HG02973 (cell line): ENCODE data around the gene FLACC1.
A peak's percentile ranks its signal among the peaks of the same experiment; 100 is the strongest.
"Not testable (repeated sequence)": the region's sequence is repeated elsewhere in the genome, so short reads cannot be mapped to it uniquely, and the experiment has no call there.

ENCODE experiments used
- ATAC-seq: cut with Tn5 transposase; IDR thresholded peaks from one replicate; pipeline ENCODE4 v1.9.1; 2021; ENCODE audit warnings: moderate library complexity; ENCODE audit not compliant: unreplicated experiment

Gene FLACC1

DNA sequence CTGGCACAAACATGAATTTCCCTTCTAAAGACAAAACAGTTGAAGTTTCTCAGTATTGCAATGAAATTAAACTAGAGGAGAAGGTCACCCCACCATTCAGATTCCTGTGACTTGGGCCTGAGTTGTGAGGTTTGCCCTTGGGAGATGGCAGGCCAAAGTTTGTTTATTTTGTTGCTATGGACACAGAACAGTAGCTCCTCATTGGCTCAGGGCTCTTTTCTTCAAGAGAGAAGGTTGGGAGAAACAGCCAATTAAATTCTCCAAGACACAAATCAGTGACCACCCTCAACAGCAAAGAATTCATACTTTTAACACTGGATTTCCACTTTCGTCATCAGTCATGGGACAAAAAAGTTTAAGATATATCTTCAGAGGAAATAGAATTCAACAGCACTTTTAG, at the start of gene FLACC1:
Gene FLACC1 (minus strand): TSS at position 125 of the 400 bp plus-strand sequence. CDS start 5,941 bp downstream, outside the sequence.
- ATAC-seq: no peak

GRCh38 chr2:201406077-201406662, 49.0 kb upstream of the FLACC1 start:
- ATAC-seq: no peak

DNA sequence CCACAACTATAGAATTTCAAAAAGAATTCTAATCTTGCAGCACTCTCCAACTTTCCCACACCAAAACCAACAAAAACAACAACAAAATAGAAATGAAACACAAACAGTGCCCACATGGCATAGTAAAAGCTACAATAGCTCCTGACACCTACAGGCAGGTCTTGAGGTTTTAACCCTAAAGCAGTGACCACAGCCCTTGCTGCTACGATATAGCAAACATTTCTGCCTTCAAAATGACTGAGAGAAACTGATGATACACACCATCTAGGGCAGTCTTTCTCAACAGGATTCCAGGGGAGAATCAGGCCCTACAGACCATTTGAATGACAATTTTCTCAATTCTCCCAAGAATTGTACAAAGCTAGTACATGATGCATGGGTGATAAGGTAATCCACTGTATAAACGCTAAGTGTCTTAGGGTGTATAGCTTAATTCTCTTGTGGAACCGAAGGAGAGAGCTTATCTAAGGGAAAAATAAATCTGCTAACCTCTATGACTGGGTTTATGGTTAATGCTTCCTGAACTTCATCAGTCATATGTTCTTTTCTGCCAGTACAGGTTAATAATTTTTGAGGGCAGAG, 47.6 kb upstream of the FLACC1 start:
- ATAC-seq: no peak

- no peak for ATAC-seq
These were observed 46.7 kb upstream of the FLACC1 start for GRCh38 chr2:201403880-201404279.

DNA sequence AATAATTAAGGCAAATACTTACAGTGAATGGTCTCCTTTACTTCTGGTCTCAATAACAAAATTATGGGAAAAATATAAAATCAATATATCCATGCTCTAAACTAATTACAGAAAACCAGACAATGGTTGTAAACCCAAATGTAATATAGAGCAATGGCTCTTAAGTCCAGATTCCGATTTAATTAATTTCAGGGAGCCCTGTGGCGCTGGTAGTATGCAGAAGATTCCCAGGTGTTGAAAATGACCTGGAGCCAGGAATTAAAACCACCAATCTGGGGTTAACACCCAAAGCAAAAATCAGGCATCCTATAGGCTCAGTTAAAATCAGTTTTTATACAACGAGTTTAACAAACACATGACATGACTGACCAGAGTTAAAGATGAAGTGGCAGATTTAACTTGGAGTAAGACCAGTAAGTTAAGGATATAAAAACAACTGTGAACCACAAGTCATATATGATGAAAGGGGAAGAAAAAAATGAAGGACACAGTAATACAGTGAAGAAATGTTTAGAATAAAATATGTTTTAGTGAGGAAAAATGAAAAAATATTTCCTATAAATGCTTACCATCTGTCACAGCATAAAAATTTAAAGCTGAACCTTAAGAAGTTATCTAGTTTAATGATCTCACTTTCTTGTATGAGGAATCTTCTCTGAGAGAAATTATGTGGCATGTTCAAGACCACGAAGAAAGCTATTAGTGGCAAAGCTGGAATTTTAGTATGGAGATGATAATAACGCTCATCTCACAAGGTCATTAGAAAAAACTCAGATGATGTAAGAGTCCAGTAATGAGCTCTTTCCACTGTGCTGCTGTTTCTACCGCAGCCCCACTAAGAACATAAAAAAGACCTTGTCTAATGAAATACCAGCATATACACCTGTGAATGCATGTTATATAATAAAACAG, 45.8 kb upstream of the FLACC1 start:
- no peak for ATAC-seq

- ATAC-seq: no peak
These were observed 44.7 kb upstream of the FLACC1 start for GRCh38 chr2:201401815-201402214.

DNA sequence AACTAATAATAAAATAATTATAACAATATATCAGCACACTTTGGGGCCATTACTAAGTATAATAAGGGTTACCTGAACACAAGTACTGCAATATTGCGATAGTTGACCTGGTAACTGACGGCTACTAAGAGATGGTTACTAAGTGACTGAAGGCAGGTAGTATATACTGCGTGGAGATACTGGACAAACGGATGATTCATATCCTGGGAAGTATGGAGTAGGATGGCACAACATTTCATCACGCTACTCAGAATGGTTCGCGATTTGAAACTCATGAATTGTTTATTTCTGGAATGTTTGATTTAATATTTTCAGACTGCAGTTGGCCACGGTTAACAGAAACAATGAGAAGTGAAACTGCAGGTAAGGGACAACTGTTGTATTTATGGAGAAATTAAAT, 39.5 kb upstream of the FLACC1 start:
- ATAC-seq: no peak

DNA sequence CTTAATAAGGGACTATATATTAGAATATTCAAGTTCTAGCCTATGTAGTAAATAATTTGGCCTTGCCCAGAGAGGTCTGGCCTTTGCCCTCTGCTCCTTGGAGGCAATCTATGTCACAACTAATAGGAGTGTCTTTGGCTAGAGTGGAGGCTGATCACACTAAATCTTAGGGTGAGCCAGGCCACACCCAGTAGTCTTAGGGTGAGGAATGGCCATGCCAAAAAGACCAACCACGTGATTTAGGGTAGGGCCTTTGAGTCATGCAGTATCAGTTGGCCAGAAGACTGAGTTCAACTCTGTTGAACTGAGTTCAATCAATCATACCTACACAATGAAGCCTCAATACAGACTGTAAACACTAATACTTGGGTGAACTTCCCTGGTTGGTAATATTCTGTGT, 26.0 kb upstream of the FLACC1 start:
- no peak for ATAC-seq

- ATAC-seq: no peak
These were observed 21.6 kb upstream of the FLACC1 start for GRCh38 chr2:201378496-201379397.

DNA sequence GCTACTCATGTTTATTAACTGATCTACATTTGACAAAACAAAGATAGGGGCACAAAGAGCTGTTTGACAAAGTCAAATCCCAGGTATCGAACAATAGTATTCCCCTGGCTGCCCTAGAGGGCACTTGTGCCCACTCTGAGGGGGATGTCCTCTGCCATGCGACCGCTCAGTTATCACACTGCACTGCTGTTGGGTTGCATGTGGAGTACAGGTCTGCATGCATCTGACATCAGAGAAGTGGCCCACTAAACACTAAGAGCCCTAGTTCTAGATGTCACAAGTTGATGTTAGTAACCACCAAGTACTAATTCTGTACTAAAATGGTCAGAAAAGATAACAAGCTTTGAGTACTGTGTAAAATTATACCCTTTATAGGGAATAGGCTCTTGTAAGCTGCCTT, 20.1 kb upstream of the FLACC1 start:
- no peak for ATAC-seq

DNA sequence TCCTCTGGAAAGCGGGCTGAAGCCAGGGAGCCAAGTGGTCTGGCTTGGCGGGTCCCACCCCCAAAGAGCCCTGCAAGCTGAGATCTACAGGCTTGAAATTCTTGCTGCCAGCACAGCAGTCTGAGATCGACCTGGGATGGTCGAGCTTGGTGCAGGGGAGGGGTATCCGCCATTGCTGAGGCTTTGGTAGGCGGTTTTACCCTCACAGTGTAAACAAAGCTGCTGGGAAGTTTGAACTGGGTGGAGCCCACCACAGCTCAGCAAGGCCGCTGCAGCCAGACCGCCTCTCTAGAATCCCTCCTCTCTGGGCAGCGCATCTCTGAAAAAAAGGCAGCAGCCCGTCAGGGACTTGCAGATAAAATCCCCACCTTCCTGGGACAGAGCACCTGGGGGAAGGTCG, 12.6 kb upstream of the FLACC1 start:
- no peak for ATAC-seq

DNA sequence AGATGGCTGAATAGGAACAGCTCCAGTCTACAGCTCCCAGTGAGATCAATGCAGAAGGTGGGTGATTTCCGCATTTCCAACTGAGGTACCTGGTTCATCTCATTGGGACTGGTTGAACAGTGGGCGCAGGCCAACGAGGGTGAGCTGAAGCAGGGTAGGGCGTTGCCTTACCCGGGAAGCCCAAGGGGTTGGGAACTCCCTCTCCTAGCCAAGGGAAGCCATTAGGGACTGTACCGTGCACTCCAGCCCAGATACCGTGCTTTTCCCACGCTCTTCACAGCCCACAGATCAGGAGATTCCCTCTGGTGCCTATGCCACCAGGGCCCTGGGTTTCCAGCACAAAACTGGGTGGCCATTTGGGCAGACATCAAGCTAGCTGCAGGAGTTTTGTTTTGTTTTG, 12.2 kb upstream of the FLACC1 start:
- not testable (repeated sequence) for ATAC-seq

GRCh38 chr2:201366146-201366545, 9.0 kb upstream of the FLACC1 start:
- ATAC-seq: no peak

DNA sequence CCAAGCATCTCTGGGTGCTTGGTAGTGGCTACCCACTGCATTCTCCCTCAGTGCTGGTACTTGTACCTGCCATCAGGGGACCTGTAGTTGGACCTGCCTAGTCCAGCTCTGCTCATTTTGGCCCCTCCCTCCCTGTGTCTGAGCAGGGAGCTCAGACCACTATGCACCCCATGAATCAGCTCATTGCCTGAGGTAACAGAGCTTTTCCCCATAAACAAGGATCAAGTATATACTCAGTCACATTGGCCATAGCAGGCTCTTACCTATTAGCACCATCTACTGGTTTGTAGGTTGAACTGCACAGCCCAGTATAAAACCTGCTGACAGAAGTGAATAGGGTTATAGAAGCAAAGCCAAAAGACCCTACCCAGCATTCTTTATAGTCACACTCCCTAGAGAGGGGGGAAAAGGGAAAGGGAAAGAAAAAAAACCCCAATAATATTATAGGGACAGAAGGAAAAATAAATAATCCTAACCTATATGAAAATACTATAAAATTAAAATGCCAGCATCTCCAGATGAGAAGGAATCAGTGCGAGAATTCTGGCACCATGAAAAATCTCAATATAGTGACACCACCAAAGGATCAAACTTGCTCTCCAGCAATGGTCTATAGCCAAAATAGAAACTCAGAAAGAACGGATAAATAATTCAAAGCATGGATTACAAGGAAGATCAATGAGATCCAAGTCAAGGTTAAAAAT, 6.9 kb upstream of the FLACC1 start:
- ATAC-seq: peak; percentile 70

GRCh38 chr2:201362396-201362795, 5.3 kb upstream of the FLACC1 start:
- no peak for ATAC-seq

GRCh38 chr2:201361078-201361733, 4.1 kb upstream of the FLACC1 start:
- no peak for ATAC-seq

DNA sequence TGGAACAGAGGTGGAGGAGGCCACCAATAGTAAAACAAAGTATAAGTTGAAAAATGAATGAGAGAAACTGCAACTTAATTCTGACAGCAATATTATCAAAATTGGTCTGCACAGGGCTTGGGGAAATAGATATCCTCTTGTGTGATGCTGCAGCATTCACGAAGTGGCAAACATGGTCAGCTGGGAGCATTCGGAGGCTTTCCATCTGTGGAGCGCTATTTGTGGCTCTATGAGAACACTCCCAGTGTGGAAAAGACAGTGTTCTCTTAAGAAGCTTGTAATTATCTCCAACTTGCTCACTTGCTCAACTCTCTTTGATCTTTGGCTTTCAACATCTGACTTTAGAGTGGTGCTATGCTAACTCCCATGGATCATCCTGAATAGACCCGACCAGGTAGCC, 3.1 kb upstream of the FLACC1 start:
- ATAC-seq: no peak

GRCh38 chr2:201358684-201359083, 1.5 kb upstream of the FLACC1 start:
- no peak for ATAC-seq

DNA sequence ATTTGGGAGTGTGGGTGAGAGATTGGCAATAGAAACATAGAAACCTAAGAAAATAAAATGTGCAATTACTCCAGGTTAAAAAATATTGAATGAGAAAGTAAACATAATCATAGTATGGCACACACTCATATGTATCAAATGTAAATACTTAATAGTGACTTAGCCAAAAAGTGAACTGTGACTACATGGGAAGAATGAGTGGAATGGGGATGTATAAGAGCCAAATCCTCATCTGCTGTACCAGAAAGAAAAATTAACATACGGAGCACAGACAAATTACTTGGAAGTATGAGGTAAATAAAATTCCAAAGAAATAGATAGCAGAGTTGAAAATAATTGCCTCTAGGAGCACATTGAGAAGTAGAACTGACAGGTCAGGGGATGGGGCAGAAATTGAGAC, 4.0 kb downstream of the FLACC1 start:
- ATAC-seq: no peak

GRCh38 chr2:201350879-201351278, 6.3 kb downstream of the FLACC1 start:
- no peak for ATAC-seq
